ENCODE measurements around the gene CADM1.

CADM1 gene

GRCh38 chr11:115166820-115167219 lies 337.4 kb downstream of the CADM1 start:
- Histone ChIP-seq H3K79me1 (ENCODE audit: low read depth, low read length) (no peaks in the 10 kb centered on the region), H2AK5ac (ENCODE audit: low read depth, low read length) (no peak overlapping the region), H3K9me3 (replicated peaks in 1 of 2; ENCODE audit: control insufficient read depth in 2 of 2, insufficient read depth in 1 of 2, low read depth in 1 of 2, low read length in 2 of 2) (no peaks in the 10 kb centered on the region), H3K18ac (ENCODE audit: low read length) (no peak overlapping the region), H3K4me3 (ENCODE audit: low read length in 2 of 2) (no peak overlapping the region), H3K23ac (ENCODE audit: low read depth, low read length, poor library complexity) (no peak overlapping the region), H2BK15ac (ENCODE audit: low read length) (no peak overlapping the region), H2BK5ac (ENCODE audit: low read length) (no peak overlapping the region), H3K27ac (replicated peaks; ENCODE audit: low read length) (no peak overlapping the region), H2BK120ac (ENCODE audit: low read depth, low read length) (no peak overlapping the region), H2AFZ (ENCODE audit: low read length) (no peak overlapping the region), H3K14ac (ENCODE audit: low read length) (no peak overlapping the region), H4K91ac (ENCODE audit: low read depth, low read length, poor library complexity) (no peak overlapping the region), H3K4ac (ENCODE audit: low read length) (no peak overlapping the region), H4K8ac (ENCODE audit: low read depth, low read length) (no peak overlapping the region), H3K4me2 (ENCODE audit: insufficient read depth, low read length, poor library complexity, severe bottlenecking) (no peak overlapping the region), H3K9ac (ENCODE audit: low read depth, low read length, poor library complexity) (no peak overlapping the region), H3K36me3 (replicated peaks in 1 of 2; ENCODE audit: control insufficient read depth in 2 of 2, insufficient read depth in 2 of 2, low read length in 2 of 2) (no peaks in the 10 kb centered on the region), H3K4me1 (ENCODE audit: control insufficient read depth in 2 of 2, insufficient read depth in 1 of 2, low read depth in 1 of 2, low read length in 2 of 2) (peaks cover 4 to 7% of the 10 kb centered on the region in 2 donors), H2BK12ac (ENCODE audit: low read length) (no peak overlapping the region), H3K27me3 (ENCODE audit: control insufficient read depth in 3 of 3, insufficient read depth in 3 of 3, low read depth in 1 of 3, low read length in 3 of 3) (peaks cover 0 to 42% (median 0%) of the 10 kb centered on the region in 3 experiments)
- no CpG with 5 or more reads among the region's 6 CpGs for WGBS, 2 donors (ENCODE audit: extremely low coverage in 2 of 2, insufficient read length in 2 of 2, insufficient replicate concordance in 1 of 2)
- DNase-seq (ENCODE audit: low spot score) = no peak

GRCh38 chr11:115164774-115165173 lies 339.4 kb downstream of the CADM1 start:
- Histone ChIP-seq H3K36me3 (replicated peaks in 1 of 2; ENCODE audit: control insufficient read depth in 2 of 2, insufficient read depth in 2 of 2, low read length in 2 of 2) (no peaks in the 10 kb centered on the region), H3K4me2 (ENCODE audit: insufficient read depth, low read length, poor library complexity, severe bottlenecking) (no peak overlapping the region), H3K27me3 (ENCODE audit: control insufficient read depth in 3 of 3, insufficient read depth in 3 of 3, low read depth in 1 of 3, low read length in 3 of 3) (peaks cover 0 to 59% (median 0%) of the 10 kb centered on the region in 3 experiments), H3K27ac (replicated peaks; ENCODE audit: low read length) (no peak overlapping the region), H3K4me1 (ENCODE audit: control insufficient read depth in 2 of 2, insufficient read depth in 1 of 2, low read depth in 1 of 2, low read length in 2 of 2) (peaks cover 3 to 7% of the 10 kb centered on the region in 2 donors), H4K91ac (ENCODE audit: low read depth, low read length, poor library complexity) (no peak overlapping the region), H3K9me3 (replicated peaks in 1 of 2; ENCODE audit: control insufficient read depth in 2 of 2, insufficient read depth in 1 of 2, low read depth in 1 of 2, low read length in 2 of 2) (no peaks in the 10 kb centered on the region), H4K8ac (ENCODE audit: low read depth, low read length) (no peak overlapping the region), H3K9ac (ENCODE audit: low read depth, low read length, poor library complexity) (no peak overlapping the region), H3K4me3 (ENCODE audit: low read length in 2 of 2) (no peak overlapping the region), H2BK12ac (ENCODE audit: low read length) (no peak overlapping the region), H3K14ac (ENCODE audit: low read length) (no peak overlapping the region), H2AK5ac (ENCODE audit: low read depth, low read length) (no peak overlapping the region), H3K18ac (ENCODE audit: low read length) (no peak overlapping the region), H2BK5ac (ENCODE audit: low read length) (no peak overlapping the region), H2BK120ac (ENCODE audit: low read depth, low read length) (no peak overlapping the region), H3K4ac (ENCODE audit: low read length) (no peak overlapping the region), H3K79me1 (ENCODE audit: low read depth, low read length) (no peaks in the 10 kb centered on the region), H3K23ac (ENCODE audit: low read depth, low read length, poor library complexity) (no peak overlapping the region), H2AFZ (ENCODE audit: low read length) (no peak overlapping the region), H2BK15ac (ENCODE audit: low read length) (no peak overlapping the region)
- no peak for DNase-seq (ENCODE audit: low spot score)
- WGBS, 2 donors (ENCODE audit: extremely low coverage in 2 of 2, insufficient read length in 2 of 2, insufficient replicate concordance in 1 of 2) = no CpG with 5 or more reads among the region's 6 CpGs

- Histone ChIP-seq H2AFZ (ENCODE audit: low read length) (no peak overlapping the region), H3K9ac (ENCODE audit: low read depth, low read length, poor library complexity) (no peak overlapping the region), H3K4ac (ENCODE audit: low read length) (no peak overlapping the region), H2BK5ac (ENCODE audit: low read length) (no peak overlapping the region), H3K23ac (ENCODE audit: low read depth, low read length, poor library complexity) (no peak overlapping the region), H3K14ac (ENCODE audit: low read length) (no peak overlapping the region), H3K79me1 (ENCODE audit: low read depth, low read length) (no peaks in the 10 kb centered on the region), H3K9me3 (replicated peaks in 1 of 2; ENCODE audit: control insufficient read depth in 2 of 2, insufficient read depth in 1 of 2, low read depth in 1 of 2, low read length in 2 of 2) (no peaks in the 10 kb centered on the region), H3K36me3 (replicated peaks in 1 of 2; ENCODE audit: control insufficient read depth in 2 of 2, insufficient read depth in 2 of 2, low read length in 2 of 2) (no peaks in the 10 kb centered on the region), H2AK5ac (ENCODE audit: low read depth, low read length) (no peak overlapping the region), H2BK12ac (ENCODE audit: low read length) (no peak overlapping the region), H3K27me3 (ENCODE audit: control insufficient read depth in 3 of 3, insufficient read depth in 3 of 3, low read depth in 1 of 3, low read length in 3 of 3) (peaks cover 0 to 74% (median 0%) of the 10 kb centered on the region in 3 experiments), H3K18ac (ENCODE audit: low read length) (no peak overlapping the region), H3K4me1 (ENCODE audit: control insufficient read depth in 2 of 2, insufficient read depth in 1 of 2, low read depth in 1 of 2, low read length in 2 of 2) (peaks cover 5 to 7% of the 10 kb centered on the region in 2 donors), H3K4me2 (ENCODE audit: insufficient read depth, low read length, poor library complexity, severe bottlenecking) (no peak overlapping the region), H3K4me3 (ENCODE audit: low read length in 2 of 2) (no peak overlapping the region), H2BK120ac (ENCODE audit: low read depth, low read length) (no peak overlapping the region), H4K8ac (ENCODE audit: low read depth, low read length) (no peak overlapping the region), H2BK15ac (ENCODE audit: low read length) (no peak overlapping the region), H3K27ac (replicated peaks; ENCODE audit: low read length) (no peak overlapping the region), H4K91ac (ENCODE audit: low read depth, low read length, poor library complexity) (no peak overlapping the region)
- no peak for DNase-seq (ENCODE audit: low spot score)
- WGBS, 2 donors (ENCODE audit: extremely low coverage in 2 of 2, insufficient read length in 2 of 2, insufficient replicate concordance in 1 of 2) = no CpG with 5 or more reads among the region's 2 CpGs
Observed at GRCh38 chr11:115162919-115163318, 341.3 kb downstream of the CADM1 start.

GRCh38 chr11:115161876-115162275 lies 342.3 kb downstream of the CADM1 start:
- no peak overlapping the region for H3K4me3 ChIP-seq (ENCODE audit: low read length in 2 of 2)
- no peak overlapping the region for H2BK12ac ChIP-seq (ENCODE audit: low read length)
- H2AFZ ChIP-seq (ENCODE audit: low read length) = no peak overlapping the region
- no peak overlapping the region for H2BK15ac ChIP-seq (ENCODE audit: low read length)
- no peak overlapping the region for H3K4me2 ChIP-seq (ENCODE audit: insufficient read depth, low read length, poor library complexity, severe bottlenecking)
- no peak overlapping the region for H3K9ac ChIP-seq (ENCODE audit: low read depth, low read length, poor library complexity)
- H3K14ac ChIP-seq (ENCODE audit: low read length) = no peak overlapping the region
- DNase-seq (ENCODE audit: low spot score) = no peak
- H3K79me1 ChIP-seq (ENCODE audit: low read depth, low read length) = no peaks in the 10 kb centered on the region
- no CpG with 5 or more reads among the region's 2 CpGs for WGBS, 2 donors (ENCODE audit: extremely low coverage in 2 of 2, insufficient read length in 2 of 2, insufficient replicate concordance in 1 of 2)
- no peak overlapping the region for H2AK5ac ChIP-seq (ENCODE audit: low read depth, low read length)
- no peak overlapping the region for H3K23ac ChIP-seq (ENCODE audit: low read depth, low read length, poor library complexity)
- no peak overlapping the region for H4K91ac ChIP-seq (ENCODE audit: low read depth, low read length, poor library complexity)
- no peak overlapping the region for H4K8ac ChIP-seq (ENCODE audit: low read depth, low read length)
- H3K4me1 ChIP-seq (ENCODE audit: control insufficient read depth in 2 of 2, insufficient read depth in 1 of 2, low read depth in 1 of 2, low read length in 2 of 2) = peaks cover 6 to 7% of the 10 kb centered on the region in 2 donors
- peaks cover 0 to 83% (median 0%) of the 10 kb centered on the region in 3 experiments for H3K27me3 ChIP-seq (ENCODE audit: control insufficient read depth in 3 of 3, insufficient read depth in 3 of 3, low read depth in 1 of 3, low read length in 3 of 3)
- no peak overlapping the region for H3K18ac ChIP-seq (ENCODE audit: low read length)
- H2BK5ac ChIP-seq (ENCODE audit: low read length) = no peak overlapping the region
- H3K36me3 ChIP-seq (replicated peaks in 1 of 2; ENCODE audit: control insufficient read depth in 2 of 2, insufficient read depth in 2 of 2, low read length in 2 of 2) = no peaks in the 10 kb centered on the region
- no peak overlapping the region for H3K27ac ChIP-seq (replicated peaks; ENCODE audit: low read length)
- H3K9me3 ChIP-seq (replicated peaks in 1 of 2; ENCODE audit: control insufficient read depth in 2 of 2, insufficient read depth in 1 of 2, low read depth in 1 of 2, low read length in 2 of 2) = no peaks in the 10 kb centered on the region
- H2BK120ac ChIP-seq (ENCODE audit: low read depth, low read length) = no peak overlapping the region
- no peak overlapping the region for H3K4ac ChIP-seq (ENCODE audit: low read length)

Measured in neuronal stem cell (in vitro differentiated cells).